T-helper 1 cell (primary cell): ENCODE data around the gene HTRA3.

Experiments
- DNase-seq, 5 donors: peaks; one replicate each; pipeline ENCODE4 v3.0.0-alpha.2; 2012 to 2020

HTRA3 gene

DNA sequence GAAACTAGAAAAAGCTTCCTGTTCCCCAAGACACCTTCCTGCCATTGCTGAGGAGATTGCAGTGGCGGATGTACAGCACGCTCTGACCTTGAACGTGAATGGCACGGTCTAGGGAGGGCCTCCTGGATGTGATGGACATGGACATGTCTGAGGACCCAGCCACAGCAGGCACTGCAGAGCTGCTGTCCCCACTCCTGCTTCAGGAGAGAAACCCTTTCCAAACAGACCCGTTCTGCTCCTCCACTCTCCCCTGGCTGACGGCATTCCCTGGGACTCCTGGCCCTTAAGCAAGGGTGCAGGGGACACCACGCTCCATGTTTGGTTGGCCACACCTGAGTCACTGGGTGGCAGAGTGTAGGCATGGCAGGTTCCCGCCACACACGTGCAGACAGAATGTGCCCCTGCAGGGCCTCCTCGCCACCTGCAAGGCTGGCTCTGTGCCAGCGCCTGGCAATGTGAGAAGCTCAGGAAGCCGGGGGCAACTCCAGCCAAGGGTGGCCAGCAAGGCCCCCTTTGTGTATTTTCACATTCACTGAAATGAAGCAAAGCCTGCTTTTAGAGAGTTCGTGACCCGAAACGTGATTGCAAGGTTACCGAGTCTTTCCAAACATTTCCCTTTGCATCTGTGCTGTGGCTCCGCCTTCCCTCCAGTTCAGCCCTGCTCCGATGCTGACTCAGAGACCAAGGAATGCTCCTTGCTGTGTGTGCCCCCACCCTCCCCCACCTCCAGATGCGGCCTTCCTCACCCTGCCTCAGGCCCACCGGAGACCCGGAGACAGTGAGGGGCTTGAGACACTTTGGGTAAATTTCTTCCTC, 46.1 kb downstream of the HTRA3 start:
- DNase-seq: no peak

DNA sequence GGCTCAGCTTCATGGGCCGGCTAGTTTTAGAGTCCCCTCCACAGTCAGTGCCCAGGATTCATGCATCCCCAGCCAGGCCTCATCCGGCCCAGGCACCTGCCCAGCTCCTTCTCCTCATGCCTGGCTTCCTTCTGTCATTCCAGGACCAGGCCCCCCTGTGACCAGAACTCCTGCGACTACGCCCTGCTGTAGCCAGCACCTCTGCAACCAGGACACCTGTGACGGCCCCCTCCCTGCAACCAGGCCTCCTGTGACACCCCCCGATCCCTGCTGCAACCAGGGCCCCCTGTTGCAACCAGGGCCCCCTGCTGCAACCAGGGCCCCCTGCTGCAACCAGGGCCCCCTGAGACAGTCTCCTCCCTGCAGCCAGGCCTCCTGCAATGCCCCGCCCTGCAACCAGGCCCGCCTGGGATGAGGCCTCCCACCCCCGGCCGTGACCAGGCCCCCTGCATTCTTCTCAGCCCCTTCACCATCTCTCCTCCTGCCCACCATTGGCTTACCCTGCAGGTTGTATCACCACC, 46.8 kb downstream of the HTRA3 start:
- DNase-seq: no peak

DNA sequence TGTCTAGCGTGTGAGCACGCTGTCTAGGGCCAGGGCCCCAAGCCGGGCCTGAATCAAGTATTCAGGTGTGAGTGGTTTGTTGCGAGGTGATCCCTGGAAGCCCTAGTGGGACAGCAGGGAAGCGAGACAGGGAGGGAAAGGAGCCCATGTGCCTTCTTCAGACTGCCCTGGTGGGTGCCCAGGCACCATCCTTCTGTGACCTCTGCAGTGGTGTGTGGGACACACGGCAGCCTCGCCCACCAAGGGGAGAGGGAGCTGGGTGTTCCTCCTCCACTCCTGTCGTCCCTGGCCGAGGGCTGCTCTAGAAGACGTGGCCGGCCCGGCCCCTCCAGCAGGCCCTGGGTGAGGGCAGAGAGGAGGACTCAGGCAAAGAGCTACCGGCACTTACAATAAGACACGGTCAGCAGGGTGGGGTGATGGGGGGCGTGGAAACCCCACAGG, 47.4 kb downstream of the HTRA3 start:
- DNase-seq: no peak

DNA sequence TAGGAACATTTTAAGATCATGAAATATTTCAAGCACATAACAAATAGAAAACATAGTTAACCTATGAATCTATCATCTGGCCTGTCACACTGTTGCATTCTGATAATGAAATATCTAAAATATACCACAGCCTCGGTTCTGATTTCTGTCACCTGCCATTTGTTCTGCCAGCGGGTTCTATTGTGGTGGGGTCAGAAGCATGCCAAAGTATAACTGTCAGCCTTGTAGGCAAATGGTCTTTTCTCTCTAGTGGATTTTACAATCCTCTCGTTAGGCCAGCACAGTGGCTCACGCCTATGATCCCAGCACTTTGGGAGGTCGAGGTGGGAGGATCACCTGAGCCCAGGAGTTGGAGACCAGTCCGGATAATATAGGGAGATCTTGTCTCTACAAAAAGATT, 47.9 kb downstream of the HTRA3 start:
- no peak for DNase-seq

- DNase-seq: no peak
Observed at GRCh38 chr4:8318509-8318908, 49.0 kb downstream of the HTRA3 start.

DNA sequence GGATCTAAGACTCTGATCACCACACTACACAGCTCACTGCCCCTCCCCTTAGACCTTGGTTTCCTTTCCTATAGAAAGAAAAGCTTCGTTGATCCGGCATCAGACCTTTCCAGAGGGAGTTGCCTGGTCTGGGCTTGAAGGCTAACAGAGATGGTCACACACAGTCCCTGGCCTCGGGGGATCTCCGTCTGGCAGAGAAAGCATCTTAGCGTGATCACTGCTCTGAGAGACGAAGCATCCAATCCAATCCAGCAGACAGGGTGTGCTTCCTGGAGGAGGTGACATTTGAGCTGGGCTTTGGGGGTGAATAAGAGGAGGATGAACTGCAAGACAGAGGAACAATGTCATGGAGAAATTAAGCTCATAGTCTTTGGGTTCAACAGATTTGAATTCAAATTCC, 49.5 kb downstream of the HTRA3 start:
- no peak for DNase-seq

DNA sequence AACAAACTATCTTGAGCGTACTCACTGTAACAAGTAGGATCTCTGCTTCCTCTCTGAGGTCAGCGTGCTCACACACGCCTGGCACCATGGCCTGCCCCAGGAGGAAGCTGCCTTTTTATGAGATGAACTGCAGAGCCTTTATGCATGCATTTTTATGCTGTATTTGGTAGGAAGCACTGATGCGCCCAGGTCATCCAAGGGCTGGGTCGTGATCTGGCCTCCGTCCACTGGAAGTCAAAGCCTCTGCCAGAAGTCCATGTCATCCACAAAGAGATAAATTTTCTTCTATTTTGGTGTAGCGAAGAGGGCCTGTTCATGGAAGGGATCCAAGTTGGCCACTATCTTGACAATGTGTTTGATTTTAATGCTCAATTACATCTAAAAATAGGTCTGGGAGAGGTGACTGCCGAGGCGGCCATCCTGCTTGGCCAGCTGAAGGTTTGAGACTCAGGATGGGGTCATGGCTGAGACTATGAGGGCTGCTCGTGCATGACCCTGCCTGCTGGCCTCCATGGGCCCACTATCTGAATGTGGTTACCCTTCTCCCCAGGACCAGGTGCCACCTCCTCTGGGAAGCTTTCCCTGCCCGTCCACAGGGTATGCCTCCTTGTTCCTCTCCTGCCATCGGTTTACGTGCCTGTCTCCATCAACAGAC, 50.3 kb downstream of the HTRA3 start:
- DNase-seq: no peak

- DNase-seq: no peak
Observed at GRCh38 chr4:8320386-8320750, 50.8 kb downstream of the HTRA3 start.

DNA sequence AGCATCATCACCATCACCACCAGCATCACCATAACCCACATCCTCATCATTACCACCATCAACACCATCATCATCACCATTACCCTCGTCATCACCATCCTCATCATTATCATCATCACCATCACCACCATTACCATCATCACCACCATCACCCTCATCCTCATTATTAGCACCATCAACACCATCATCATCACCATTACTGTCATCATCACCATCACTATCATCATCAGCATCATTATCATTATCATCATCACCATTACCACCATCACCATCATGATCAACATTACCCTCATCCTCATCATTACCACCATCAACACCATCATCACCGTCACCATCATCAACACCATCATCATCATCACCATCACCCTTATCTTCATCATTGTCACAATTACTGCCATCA, 51.7 kb downstream of the HTRA3 start:
- no peak for DNase-seq

DNA sequence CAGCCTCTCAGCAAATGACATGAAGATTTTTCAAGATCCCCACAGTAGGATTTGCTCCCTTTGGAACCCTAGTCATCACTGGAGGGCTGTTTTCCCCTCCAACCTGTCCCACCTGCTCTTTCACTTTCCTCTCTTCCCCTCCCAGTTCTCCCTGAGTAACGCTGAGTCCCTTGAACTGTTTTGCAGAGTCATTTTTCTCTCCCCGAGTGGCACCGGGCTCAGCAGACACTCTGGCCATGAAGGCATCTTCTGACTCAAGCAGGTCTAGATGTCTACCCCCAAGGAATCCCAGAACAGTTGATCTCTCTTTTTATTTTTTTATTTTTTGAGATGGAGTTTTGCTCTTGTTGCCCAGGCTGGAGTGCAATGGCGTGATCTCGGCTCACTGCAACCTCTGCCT, 52.2 kb downstream of the HTRA3 start:
- DNase-seq: no peak

DNA sequence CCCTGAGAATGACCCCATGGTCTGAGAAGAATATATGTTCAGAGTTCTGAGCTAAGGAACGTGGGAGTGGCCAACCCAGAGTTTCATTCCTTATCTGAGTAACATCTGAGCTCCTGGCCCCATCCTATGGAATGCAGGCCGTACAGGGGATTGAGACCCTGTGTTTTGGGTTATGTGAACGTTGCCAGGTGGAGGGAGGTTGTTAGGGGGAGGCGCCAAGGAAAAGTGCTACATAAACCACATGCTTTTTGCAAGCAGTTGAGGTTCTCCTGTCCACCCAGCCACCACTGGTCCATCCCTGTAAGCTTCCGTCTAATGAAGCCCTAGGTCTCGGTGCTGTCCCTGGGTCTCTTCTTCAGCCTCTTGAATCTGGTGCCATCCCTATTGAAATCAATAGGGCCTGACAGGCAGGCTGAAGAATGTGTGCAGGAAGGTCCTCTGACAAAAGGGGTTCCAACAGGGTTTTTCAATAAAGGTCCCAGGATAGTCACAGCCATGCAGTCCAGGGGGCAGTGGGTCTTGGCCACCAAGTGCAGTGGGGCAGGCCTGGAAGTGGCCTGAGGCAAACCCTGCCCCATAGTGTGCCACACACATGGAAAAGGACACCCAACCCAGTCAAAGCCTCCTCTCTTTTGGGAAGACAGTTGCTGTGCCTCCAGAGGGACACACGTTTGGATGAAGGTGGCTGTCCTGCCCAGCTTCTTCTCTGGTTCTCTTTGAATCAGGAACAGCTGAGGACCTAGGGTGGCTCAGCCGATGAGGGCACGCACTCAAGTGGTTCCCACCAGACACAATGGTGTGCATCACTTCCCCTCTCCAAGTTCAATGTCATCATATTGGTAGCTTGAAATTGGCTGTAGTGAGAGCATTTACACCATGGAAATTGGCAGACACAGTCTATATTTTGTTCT, 53.5 kb downstream of the HTRA3 start:
- DNase-seq: no peak

- DNase-seq: no peak
Observed at GRCh38 chr4:8323947-8324555, 54.5 kb downstream of the HTRA3 start.

DNA sequence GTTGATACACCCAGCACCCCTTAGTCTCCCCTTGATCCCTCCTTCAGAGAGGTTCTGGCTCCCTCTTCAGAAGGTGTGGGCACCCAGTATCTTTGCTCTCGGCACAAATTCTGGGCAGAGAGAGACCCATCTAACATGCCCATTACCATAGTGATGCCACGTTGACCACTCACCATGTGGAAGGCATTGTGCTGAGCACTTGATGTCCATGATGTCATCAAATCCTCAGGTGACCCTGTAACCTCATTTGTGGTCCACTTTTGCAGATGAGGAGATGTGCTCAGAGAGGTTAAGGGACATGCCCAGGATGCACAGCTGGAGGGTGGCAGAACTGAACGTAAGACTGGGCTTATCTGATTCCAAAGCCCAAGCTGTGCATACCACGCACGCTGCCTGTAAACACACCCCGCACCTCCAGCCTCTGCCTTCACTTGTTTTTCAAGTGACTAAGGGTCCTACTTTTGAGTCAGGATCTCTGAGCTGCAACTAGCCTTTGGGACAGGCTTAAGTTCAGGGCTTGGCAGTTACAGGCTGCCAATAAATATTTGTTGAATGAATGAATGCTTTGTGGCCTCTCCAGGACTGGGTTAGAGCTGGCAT, 55.2 kb downstream of the HTRA3 start:
- no peak for DNase-seq

- DNase-seq: no peak
Observed at GRCh38 chr4:8325291-8325973, 55.9 kb downstream of the HTRA3 start.

- no peak for DNase-seq
Observed at GRCh38 chr4:8326206-8326605, 56.7 kb downstream of the HTRA3 start.

DNA sequence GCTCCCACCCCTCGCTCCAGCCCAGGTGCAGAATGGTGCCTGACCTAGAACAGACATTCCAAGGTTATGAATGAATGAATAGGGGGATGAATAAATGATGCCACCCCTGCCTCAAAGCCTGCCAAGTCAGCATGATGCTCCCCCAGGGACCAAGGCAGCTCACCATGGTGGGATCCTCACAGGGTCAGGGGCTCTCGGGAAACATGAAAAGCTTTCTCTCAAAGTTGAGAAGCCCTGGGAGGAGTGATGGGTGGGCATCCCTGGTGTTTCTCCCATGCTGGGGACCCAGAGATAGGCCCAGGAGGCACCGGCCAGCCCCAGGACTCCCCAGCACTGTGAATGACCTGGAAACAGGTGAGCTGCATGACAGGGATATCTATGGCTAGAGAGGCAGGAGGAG, 58.9 kb downstream of the HTRA3 start:
- no peak for DNase-seq

GRCh38 chr4:8328866-8329559, 59.5 kb downstream of the HTRA3 start:
- no peak for DNase-seq

- no peak for DNase-seq
Observed at GRCh38 chr4:8329560-8329858, 60.0 kb downstream of the HTRA3 start.

GRCh38 chr4:8329859-8330761, 60.6 kb downstream of the HTRA3 start:
- peak in 1 of 5 donors; percentile 5 for DNase-seq
